Neuronal stem cell (in vitro differentiated cells): ENCODE results near the gene TMEM132D.
A peak's percentile ranks its signal among the peaks of the same experiment; 100 is the strongest.

ENCODE experiments used
- DNase-seq: peaks from one replicate; pipeline ENCODE4 v3.0.0-alpha.2; 2013; ENCODE audit warnings: low spot score
- H2AFZ ChIP-seq: one replicate; pipeline ENCODE4 v1.6.1; 2013; ENCODE audit warnings: mild to moderate bottlenecking, low read length, inconsistent platforms
- H2AK5ac ChIP-seq: 2 replicates; pipeline ENCODE4 v1.6.1; 2013; ENCODE audit warnings: low read depth, mild to moderate bottlenecking, inconsistent platforms, low read length, moderate library complexity, mixed read lengths
- H2BK120ac ChIP-seq: 2 replicates; pipeline ENCODE4 v1.6.1; 2013; ENCODE audit warnings: low read depth, mild to moderate bottlenecking, inconsistent platforms, low read length, moderate library complexity, mixed read lengths
- H2BK12ac ChIP-seq: one replicate; pipeline ENCODE4 v1.6.1; 2013; ENCODE audit warnings: low read length, inconsistent platforms
- H2BK15ac ChIP-seq: 2 replicates; pipeline ENCODE4 v1.6.1; 2013; ENCODE audit warnings: mild to moderate bottlenecking, low read length, inconsistent platforms, mixed read lengths
- H2BK5ac ChIP-seq: one replicate; pipeline ENCODE4 v1.6.1; 2013; ENCODE audit warnings: inconsistent platforms, mild to moderate bottlenecking, low read length, moderate library complexity
- H3K14ac ChIP-seq: one replicate; pipeline ENCODE4 v1.6.1; 2013; ENCODE audit warnings: low read length, inconsistent platforms
- H3K18ac ChIP-seq: 2 replicates; pipeline ENCODE4 v1.6.1; 2013; ENCODE audit warnings: low read length, inconsistent platforms
- H3K23ac ChIP-seq: 2 replicates; pipeline ENCODE4 v1.6.1; 2013; ENCODE audit warnings: low read depth, mild to moderate bottlenecking, mixed read lengths, low read length, inconsistent platforms; ENCODE audit not compliant: poor library complexity
- H3K27ac ChIP-seq: replicated peaks from 3 replicates; pipeline ENCODE4 v1.5.1; 2013; ENCODE audit warnings: low read length, inconsistent platforms
- H3K27me3 ChIP-seq, 3 experiments: 2 replicates each; pipeline ENCODE4 v1.6.1; 2013; ENCODE audit warnings: low read length in 3 of 3, mild to moderate bottlenecking in 2 of 3, inconsistent platforms in 1 of 3, low read depth in 1 of 3, mixed read lengths in 1 of 3, moderate library complexity in 1 of 3; ENCODE audit not compliant: control insufficient read depth in 3 of 3, insufficient read depth in 3 of 3
- H3K36me3 ChIP-seq, 2 donors: replicated peaks in 1 of 2; 2 replicates each; pipeline ENCODE4 v1.6.1; 2013; ENCODE audit warnings: low read length in 2 of 2; ENCODE audit not compliant: control insufficient read depth in 2 of 2, insufficient read depth in 2 of 2
- H3K4ac ChIP-seq: 2 replicates; pipeline ENCODE4 v1.6.1; 2013; ENCODE audit warnings: inconsistent platforms, mild to moderate bottlenecking, low read length, moderate library complexity
- H3K4me1 ChIP-seq, 2 donors: 1 replicate in 1 of 2; 2 replicates in 1 of 2; pipeline ENCODE4 v1.6.1; 2013; ENCODE audit warnings: low read length in 2 of 2, low read depth in 1 of 2; ENCODE audit not compliant: control insufficient read depth in 2 of 2, insufficient read depth in 1 of 2
- H3K4me2 ChIP-seq: one replicate; pipeline ENCODE4 v1.6.1; 2013; ENCODE audit warnings: mild to moderate bottlenecking, low read length, inconsistent platforms; ENCODE audit not compliant: insufficient read depth, poor library complexity, severe bottlenecking
- H3K4me3 ChIP-seq, 2 donors: 2 replicates each; pipeline ENCODE4 v1.5.1; 2013; ENCODE audit warnings: low read length in 2 of 2, mild to moderate bottlenecking in 2 of 2, inconsistent platforms in 1 of 2, moderate library complexity in 1 of 2
- H3K79me1 ChIP-seq: one replicate; pipeline ENCODE4 v1.6.1; 2013; ENCODE audit warnings: low read depth, mild to moderate bottlenecking, inconsistent platforms, low read length, moderate library complexity
- H3K9ac ChIP-seq: one replicate; pipeline ENCODE4 v1.6.1; 2013; ENCODE audit warnings: mild to moderate bottlenecking, low read depth, low read length, inconsistent platforms; ENCODE audit not compliant: poor library complexity
- H3K9me3 ChIP-seq, 2 donors: replicated peaks in 1 of 2; 2 replicates each; pipeline versions ENCODE3 to v1.6.1; 2013; ENCODE audit warnings: low read length in 2 of 2, mild to moderate bottlenecking in 2 of 2, inconsistent platforms in 1 of 2, low read depth in 1 of 2, mixed read lengths in 1 of 2, moderate library complexity in 1 of 2; ENCODE audit not compliant: control insufficient read depth in 2 of 2, insufficient read depth in 1 of 2
- H4K8ac ChIP-seq: one replicate; pipeline ENCODE4 v1.6.1; 2013; ENCODE audit warnings: low read depth, mild to moderate bottlenecking, inconsistent platforms, low read length, moderate library complexity
- H4K91ac ChIP-seq: one replicate; pipeline ENCODE4 v1.6.1; 2013; ENCODE audit warnings: low read length, low read depth, mild to moderate bottlenecking, inconsistent platforms; ENCODE audit not compliant: poor library complexity
- WGBS, 2 donors: extraction: QIAGEN DNeasy Blood & Tissue Kit; methylation state at CpG; one replicate each; pipeline ENCODE4 v1.1.7; 2013; ENCODE audit warnings: missing lambda C conversion rate in 2 of 2, mixed read lengths in 1 of 2; ENCODE audit not compliant: insufficient read length in 2 of 2, insufficient replicate concordance in 1 of 2; ENCODE audit errors: extremely low coverage in 2 of 2; 5-methylcytosine and 5-hydroxymethylcytosine counted together

Gene TMEM132D

GRCh38 chr12:129063600-129063999, 840.2 kb downstream of the TMEM132D start:
- no peak overlapping the region for H3K27ac ChIP-seq
- H3K4me3 ChIP-seq, result no peak overlapping the region
- H4K91ac ChIP-seq, result no peak overlapping the region
- no peak overlapping the region for H3K4me2 ChIP-seq
- H2AFZ ChIP-seq, result no peak overlapping the region
- H2BK120ac ChIP-seq, result no peak overlapping the region
- no peaks in the 10 kb centered on the region for H3K79me1 ChIP-seq
- H4K8ac ChIP-seq, result no peak overlapping the region
- H3K14ac ChIP-seq, result peak overlapping the region; percentile 31
- peak overlapping the region; percentile 41 for H3K18ac ChIP-seq
- no peak overlapping the region for H3K9ac ChIP-seq
- H3K4me1 ChIP-seq, result peaks cover 0 to 5% of the 10 kb centered on the region in 2 donors
- WGBS, 2 donors, result no CpG with 5 or more reads among the region's 4 CpGs
- H3K4ac ChIP-seq, result no peak overlapping the region
- H2AK5ac ChIP-seq, result peak overlapping the region; percentile 21
- no peaks in the 10 kb centered on the region for H3K36me3 ChIP-seq
- no peak overlapping the region for H2BK12ac ChIP-seq
- no peak overlapping the region for H2BK15ac ChIP-seq
- no peaks in the 10 kb centered on the region for H3K27me3 ChIP-seq
- H3K9me3 ChIP-seq, result no peaks in the 10 kb centered on the region
- no peak for DNase-seq
- no peak overlapping the region for H3K23ac ChIP-seq
- H2BK5ac ChIP-seq, result no peak overlapping the region

GRCh38 chr12:129053232-129053631, 850.6 kb downstream of the TMEM132D start:
- no peak overlapping the region for H4K91ac ChIP-seq
- no peak overlapping the region for H3K4me2 ChIP-seq
- no peak overlapping the region for H3K18ac ChIP-seq
- no peak overlapping the region for H3K23ac ChIP-seq
- H3K27ac ChIP-seq, result no peak overlapping the region
- H3K9ac ChIP-seq, result no peak overlapping the region
- no peak overlapping the region for H2BK12ac ChIP-seq
- peaks cover 0 to 2% (median 0%) of the 10 kb centered on the region in 3 experiments for H3K27me3 ChIP-seq
- no peak overlapping the region for H2BK5ac ChIP-seq
- DNase-seq, result no peak
- no peak overlapping the region for H4K8ac ChIP-seq
- H3K36me3 ChIP-seq, result no peaks in the 10 kb centered on the region
- no peak overlapping the region for H2BK15ac ChIP-seq
- H3K79me1 ChIP-seq, result no peaks in the 10 kb centered on the region
- WGBS, 2 donors, result no CpG with 5 or more reads among the region's 11 CpGs
- H3K4me3 ChIP-seq, result no peak overlapping the region
- no peaks in the 10 kb centered on the region for H3K4me1 ChIP-seq
- H3K9me3 ChIP-seq, result no peaks in the 10 kb centered on the region
- no peak overlapping the region for H2AK5ac ChIP-seq
- H3K4ac ChIP-seq, result no peak overlapping the region
- H3K14ac ChIP-seq, result no peak overlapping the region
- no peak overlapping the region for H2BK120ac ChIP-seq
- H2AFZ ChIP-seq, result no peak overlapping the region

GRCh38 chr12:129052373-129052772, 851.5 kb downstream of the TMEM132D start:
- Histone ChIP-seq H3K4ac (no peak overlapping the region), H2BK5ac (no peak overlapping the region), H3K27ac (no peak overlapping the region), H3K4me2 (no peak overlapping the region), H3K9ac (no peak overlapping the region), H3K14ac (no peak overlapping the region), H2AFZ (no peak overlapping the region), H3K23ac (no peak overlapping the region), H3K4me3 (no peak overlapping the region), H3K4me1 (no peaks in the 10 kb centered on the region), H2BK12ac (no peak overlapping the region), H3K9me3 (no peaks in the 10 kb centered on the region), H4K91ac (no peak overlapping the region), H4K8ac (no peak overlapping the region), H3K18ac (no peak overlapping the region), H2AK5ac (no peak overlapping the region), H2BK120ac (no peak overlapping the region), H2BK15ac (no peak overlapping the region), H3K36me3 (no peaks in the 10 kb centered on the region), H3K27me3 (peaks cover 0 to 2% (median 0%) of the 10 kb centered on the region in 3 experiments), H3K79me1 (no peaks in the 10 kb centered on the region)
- DNase-seq, result no peak

- no peaks in the 10 kb centered on the region for H3K36me3 ChIP-seq
- no peaks in the 10 kb centered on the region for H3K9me3 ChIP-seq
- no peaks in the 10 kb centered on the region for H3K4me1 ChIP-seq
- no peak overlapping the region for H3K18ac ChIP-seq
- no peak overlapping the region for H4K91ac ChIP-seq
- no peaks in the 10 kb centered on the region for H3K79me1 ChIP-seq
- H3K4me3 ChIP-seq, result no peak overlapping the region
- H4K8ac ChIP-seq, result no peak overlapping the region
- peak; percentile 74 for DNase-seq
- no peak overlapping the region for H3K23ac ChIP-seq
- H3K9ac ChIP-seq, result no peak overlapping the region
- WGBS, 2 donors, result no CpG with 5 or more reads among the region's 1 CpG
- H3K27ac ChIP-seq, result no peak overlapping the region
- H3K4ac ChIP-seq, result no peak overlapping the region
- H2AK5ac ChIP-seq, result no peak overlapping the region
- no peak overlapping the region for H3K4me2 ChIP-seq
- H2BK15ac ChIP-seq, result no peak overlapping the region
- no peak overlapping the region for H2AFZ ChIP-seq
- peaks cover 0 to 2% (median 0%) of the 10 kb centered on the region in 3 experiments for H3K27me3 ChIP-seq
- no peak overlapping the region for H2BK5ac ChIP-seq
- H2BK12ac ChIP-seq, result no peak overlapping the region
- no peak overlapping the region for H2BK120ac ChIP-seq
- no peak overlapping the region for H3K14ac ChIP-seq
Observed at GRCh38 chr12:129049917-129050316, 853.9 kb downstream of the TMEM132D start.
